Esophagus (tissue), 2 donors: ENCODE measurements around the gene MYO10. TPM values are rescaled to one million over a fixed set of nuclear protein-coding genes. Genes with fewer than 3 reads are reported as not detected.
"Not testable (repeated sequence)": the region's sequence is repeated elsewhere in the genome, so short reads cannot be mapped to it uniquely, and the experiment has no call there.

Source experiments
- H3K27ac ChIP-seq, 2 donors: one replicate each; pipeline ENCODE4 v1.5.1; 2013; ENCODE audit warnings: low read depth in 2 of 2, mild to moderate bottlenecking in 2 of 2, inconsistent platforms in 1 of 2, low read length in 1 of 2, moderate library complexity in 1 of 2
- H3K27me3 ChIP-seq, 2 donors: one replicate each; pipeline ENCODE4 v1.6.1; 2013; ENCODE audit warnings: low read length in 2 of 2, control low read depth in 1 of 2, mild to moderate bottlenecking in 1 of 2; ENCODE audit not compliant: insufficient read depth in 2 of 2, control insufficient read depth in 1 of 2
- H3K36me3 ChIP-seq, 2 donors: one replicate each; pipeline ENCODE4 v1.6.1; 2013; ENCODE audit warnings: low read length in 1 of 2; ENCODE audit not compliant: control insufficient read depth in 2 of 2, insufficient read depth in 2 of 2
- H3K4me1 ChIP-seq, 2 donors: one replicate each; pipeline ENCODE4 v1.6.1; 2013; ENCODE audit warnings: low read length in 1 of 2; ENCODE audit not compliant: control insufficient read depth in 2 of 2, insufficient read depth in 2 of 2
- H3K4me3 ChIP-seq, 2 donors: one replicate each; pipeline ENCODE4 v1.5.1; 2013; ENCODE audit warnings: low read length in 2 of 2, mild to moderate bottlenecking in 2 of 2, low read depth in 1 of 2, moderate library complexity in 1 of 2
- H3K9me3 ChIP-seq, 2 donors: one replicate each; pipeline ENCODE4 v1.6.1; 2013; ENCODE audit warnings: mild to moderate bottlenecking in 2 of 2, low read depth in 1 of 2, low read length in 1 of 2, moderate library complexity in 1 of 2; ENCODE audit not compliant: control insufficient read depth in 2 of 2, insufficient read depth in 1 of 2
- WGBS, 2 donors: extraction: QIAGEN DNeasy Blood & Tissue Kit; methylation state at CpG; one replicate each; pipeline ENCODE4 v1.1.7; 2013; 5-methylcytosine and 5-hydroxymethylcytosine counted together
- polyA plus RNA-seq, 2 donors: library from polyadenylated mRNA; stranded (reverse); fragments of 200-250 nt; gene quantifications; one replicate each; pipeline ENCODE4 v1.2.3, GENCODE V29; 2013
- donor health status: healthy with polysubstance abuse.
- donor health status: Bipolar disorder and iron deficiency.

The MYO10 gene
- polyA plus RNA-seq, 2 donors, result 5.8 to 5.9 TPM

- 72 to 94% methylated on average over 5 of the region's 5 CpGs for WGBS, 2 donors
- Histone ChIP-seq H3K36me3 (peaks cover 0 to under 1% of the 10 kb centered on the region in 2 donors), H3K4me1 (no peaks in the 10 kb centered on the region), H3K9me3 (no peaks in the 10 kb centered on the region), H3K4me3 (no peak overlapping the region), H3K27me3 (no peaks in the 10 kb centered on the region), H3K27ac (no peak overlapping the region)
Observed at GRCh38 chr5:16660982-16661381, 275.1 kb downstream of the MYO10 start.

- no peaks in the 10 kb centered on the region for H3K4me1 ChIP-seq
- H3K27me3 ChIP-seq, result no peaks in the 10 kb centered on the region
- H3K9me3 ChIP-seq, result no peaks in the 10 kb centered on the region
- H3K36me3 ChIP-seq, result no peaks in the 10 kb centered on the region
- WGBS, 2 donors, result 84 to 85% methylated on average over 1 of the region's 1 CpG
- H3K4me3 ChIP-seq, result no peak overlapping the region
- H3K27ac ChIP-seq, result no peak overlapping the region
Observed at GRCh38 chr5:16659536-16659935, 276.6 kb downstream of the MYO10 start.

- Histone ChIP-seq H3K27ac (no peak overlapping the region), H3K9me3 (no peaks in the 10 kb centered on the region), H3K36me3 (no peaks in the 10 kb centered on the region), H3K4me1 (no peaks in the 10 kb centered on the region), H3K27me3 (no peaks in the 10 kb centered on the region), H3K4me3 (no peak overlapping the region)
- WGBS, 2 donors, result 30 to 43% methylated on average over 2 of the region's 2 CpGs
Observed at GRCh38 chr5:16656561-16657191, 279.4 kb downstream of the MYO10 start.

GRCh38 chr5:16654647-16655334, 281.3 kb downstream of the MYO10 start:
- Histone ChIP-seq H3K36me3 (no peaks in the 10 kb centered on the region), H3K4me1 (no peaks in the 10 kb centered on the region), H3K9me3 (no peaks in the 10 kb centered on the region), H3K27ac (no peak overlapping the region), H3K4me3 (no peak overlapping the region), H3K27me3 (no peaks in the 10 kb centered on the region)
- WGBS, 2 donors, result 42 to 72% methylated on average over 6 of the region's 6 CpGs

- not testable (repeated sequence) for H3K9me3 ChIP-seq, H3K4me1 ChIP-seq, H3K36me3 ChIP-seq, H3K27me3 ChIP-seq, H3K27ac ChIP-seq, H3K4me3 ChIP-seq
- WGBS, 2 donors, result 82% methylated on average over 8 of the region's 8 CpGs
Observed at GRCh38 chr5:16648739-16649138, 287.3 kb downstream of the MYO10 start.

GRCh38 chr5:16644301-16644889, 291.7 kb downstream of the MYO10 start:
- Histone ChIP-seq H3K27me3 (no peaks in the 10 kb centered on the region), H3K4me3 (no peak overlapping the region), H3K4me1 (no peaks in the 10 kb centered on the region), H3K27ac (no peak overlapping the region), H3K9me3 (no peaks in the 10 kb centered on the region), H3K36me3 (no peaks in the 10 kb centered on the region)
- WGBS, 2 donors, result 83 to 91% methylated on average over 11 of the region's 11 CpGs

- H3K36me3 ChIP-seq, result no peaks in the 10 kb centered on the region
- H3K27me3 ChIP-seq, result no peaks in the 10 kb centered on the region
- H3K4me1 ChIP-seq, result no peaks in the 10 kb centered on the region
- WGBS, 2 donors, result 70 to 72% methylated on average over 2 of the region's 2 CpGs
- H3K27ac ChIP-seq, result no peak overlapping the region
- H3K9me3 ChIP-seq, result no peaks in the 10 kb centered on the region
- H3K4me3 ChIP-seq, result no peak overlapping the region
Observed at GRCh38 chr5:16642867-16643266, 293.2 kb downstream of the MYO10 start.

- Histone ChIP-seq H3K4me3 (no peak overlapping the region), H3K4me1 (no peaks in the 10 kb centered on the region), H3K27ac (no peak overlapping the region), H3K9me3 (no peaks in the 10 kb centered on the region), H3K36me3 (no peaks in the 10 kb centered on the region), H3K27me3 (no peaks in the 10 kb centered on the region)
- WGBS, 2 donors, result 95 to 96% methylated on average over 4 of the region's 4 CpGs
Observed at GRCh38 chr5:16639206-16639605, 296.9 kb downstream of the MYO10 start.

- H3K4me3 ChIP-seq, result no peak overlapping the region
- no peak overlapping the region for H3K27ac ChIP-seq
- H3K4me1 ChIP-seq, result no peaks in the 10 kb centered on the region
- WGBS, 2 donors, result 84 to 94% methylated on average over 3 of the region's 3 CpGs
- H3K27me3 ChIP-seq, result no peaks in the 10 kb centered on the region
- no peaks in the 10 kb centered on the region for H3K9me3 ChIP-seq
- no peaks in the 10 kb centered on the region for H3K36me3 ChIP-seq
Observed at GRCh38 chr5:16628376-16628775, 307.7 kb downstream of the MYO10 start.
